ENCODE measurements around the gene CHRFAM7A. TPM values are rescaled to one million over a fixed set of nuclear protein-coding genes. Genes with fewer than 3 reads are reported as not detected.
"Not testable (repeated sequence)": the region's sequence is repeated elsewhere in the genome, so short reads cannot be mapped to it uniquely, and the experiment has no call there.

Gene CHRFAM7A
- 5.5 TPM for total RNA-seq (2013)
- polyA plus RNA-seq (1 to 10 TPM; 2.7 to 3.8 (median 2.9) TPM), polyA minus RNA-seq (3.4 and 3.9 TPM in 2 replicates), total RNA-seq (0.08 to 0.75 (median 0.30) reads per million in 11 experiments)

- H3K27me3 Mint-ChIP-seq (ENCODE audit: low read depth in 3 of 3); H3K4me3 ChIP-seq (replicated peaks in 1 of 3; ENCODE audit: low read depth in 2 of 3, low read length in 3 of 3); H3K9ac ChIP-seq (ENCODE audit: insufficient read depth, low read length, poor library complexity, severe bottlenecking); H2AFZ ChIP-seq (ENCODE audit: insufficient read depth, low read depth, low read length, poor library complexity, severe bottlenecking); H4K20me1 ChIP-seq (ENCODE audit: insufficient read depth, low read length); H3K4me1 Mint-ChIP-seq; H3K4me3 Mint-ChIP-seq; intact Hi-C loops (cut with micrococcal nuclease); H3K36me3 ChIP-seq (replicated peaks in 1 of 2; ENCODE audit: control insufficient read depth in 1 of 2, insufficient read depth in 2 of 2, low read length in 2 of 2); H3K4me1 ChIP-seq (ENCODE audit: control insufficient read depth in 1 of 2, insufficient read depth in 2 of 2, low read length in 2 of 2); H3K27me3 ChIP-seq (ENCODE audit: control insufficient read depth in 2 of 2, insufficient read depth in 2 of 2, low read length in 2 of 2); H3K4me2 ChIP-seq (replicated peaks; ENCODE audit: extremely low read depth, low read length, poor library complexity, severe bottlenecking); H3K27ac ChIP-seq (ENCODE audit: low read depth in 1 of 2, low read length in 2 of 2); H3K27ac Mint-ChIP-seq; H3K9me3 Mint-ChIP-seq; H3K9me3 ChIP-seq (replicated peaks in 1 of 2; ENCODE audit: control insufficient read depth in 1 of 2, insufficient read depth in 1 of 2, low read length in 2 of 2); H3K36me3 Mint-ChIP-seq; DNase-seq; H3K79me2 ChIP-seq (ENCODE audit: insufficient read depth, low read length): not testable (repeated sequence)
- no CpG with 5 or more reads among the region's 74 CpGs for WGBS (ENCODE audit: insufficient coverage)
These were observed at the start of gene CHRFAM7A for GRCh38 chr15:30392766-30393663. TSS of gene CHRFAM7A (minus strand) at chr15:30393540. CDS start at chr15:30383351, 10,189 bp downstream.

GRCh38 chr15:30438348-30438747, 45.0 kb upstream of the CHRFAM7A start:
- H3K79me2 ChIP-seq (ENCODE audit: insufficient read depth, low read length); H3K4me3 ChIP-seq (replicated peaks in 1 of 3; ENCODE audit: low read depth in 2 of 3, low read length in 3 of 3); H3K36me3 Mint-ChIP-seq; H3K36me3 ChIP-seq (replicated peaks in 1 of 2; ENCODE audit: control insufficient read depth in 1 of 2, insufficient read depth in 2 of 2, low read length in 2 of 2); H3K27ac ChIP-seq (ENCODE audit: low read depth in 1 of 2, low read length in 2 of 2); H2AFZ ChIP-seq (ENCODE audit: insufficient read depth, low read depth, low read length, poor library complexity, severe bottlenecking); H3K9me3 ChIP-seq (replicated peaks in 1 of 2; ENCODE audit: control insufficient read depth in 1 of 2, insufficient read depth in 1 of 2, low read length in 2 of 2); H3K27ac Mint-ChIP-seq; H3K27me3 ChIP-seq (ENCODE audit: control insufficient read depth in 2 of 2, insufficient read depth in 2 of 2, low read length in 2 of 2); H3K9ac ChIP-seq (ENCODE audit: insufficient read depth, low read length, poor library complexity, severe bottlenecking); H3K4me2 ChIP-seq (replicated peaks; ENCODE audit: extremely low read depth, low read length, poor library complexity, severe bottlenecking); H4K20me1 ChIP-seq (ENCODE audit: insufficient read depth, low read length); H3K27me3 Mint-ChIP-seq (ENCODE audit: low read depth in 3 of 3); DNase-seq; H3K4me1 ChIP-seq (ENCODE audit: control insufficient read depth in 1 of 2, insufficient read depth in 2 of 2, low read length in 2 of 2); intact Hi-C loops (cut with micrococcal nuclease); H3K4me3 Mint-ChIP-seq; H3K9me3 Mint-ChIP-seq; H3K4me1 Mint-ChIP-seq: not testable (repeated sequence)
- no CpG with 5 or more reads among the region's 3 CpGs for WGBS (ENCODE audit: insufficient coverage)

- intact Hi-C loops (cut with micrococcal nuclease); H3K9ac ChIP-seq (ENCODE audit: insufficient read depth, low read length, poor library complexity, severe bottlenecking); H3K79me2 ChIP-seq (ENCODE audit: insufficient read depth, low read length); H2AFZ ChIP-seq (ENCODE audit: insufficient read depth, low read depth, low read length, poor library complexity, severe bottlenecking); H3K36me3 Mint-ChIP-seq; H3K27ac ChIP-seq (ENCODE audit: low read depth in 1 of 2, low read length in 2 of 2); DNase-seq; H3K4me3 Mint-ChIP-seq; H3K4me1 ChIP-seq (ENCODE audit: control insufficient read depth in 1 of 2, insufficient read depth in 2 of 2, low read length in 2 of 2); H3K4me3 ChIP-seq (replicated peaks in 1 of 3; ENCODE audit: low read depth in 2 of 3, low read length in 3 of 3); H3K9me3 ChIP-seq (replicated peaks in 1 of 2; ENCODE audit: control insufficient read depth in 1 of 2, insufficient read depth in 1 of 2, low read length in 2 of 2); H3K27me3 ChIP-seq (ENCODE audit: control insufficient read depth in 2 of 2, insufficient read depth in 2 of 2, low read length in 2 of 2); H4K20me1 ChIP-seq (ENCODE audit: insufficient read depth, low read length); H3K9me3 Mint-ChIP-seq; H3K36me3 ChIP-seq (replicated peaks in 1 of 2; ENCODE audit: control insufficient read depth in 1 of 2, insufficient read depth in 2 of 2, low read length in 2 of 2); H3K27me3 Mint-ChIP-seq (ENCODE audit: low read depth in 3 of 3); H3K4me1 Mint-ChIP-seq; H3K27ac Mint-ChIP-seq; H3K4me2 ChIP-seq (replicated peaks; ENCODE audit: extremely low read depth, low read length, poor library complexity, severe bottlenecking): not testable (repeated sequence)
- WGBS (ENCODE audit: insufficient coverage): no CpG with 5 or more reads among the region's 5 CpGs
These were observed 42.5 kb upstream of the CHRFAM7A start for GRCh38 chr15:30435878-30436277.

- H3K4me1 ChIP-seq (ENCODE audit: control insufficient read depth in 1 of 2, insufficient read depth in 2 of 2, low read length in 2 of 2); H3K27me3 Mint-ChIP-seq (ENCODE audit: low read depth in 3 of 3); H3K4me3 ChIP-seq (replicated peaks in 1 of 3; ENCODE audit: low read depth in 2 of 3, low read length in 3 of 3); H3K36me3 Mint-ChIP-seq; H3K27me3 ChIP-seq (ENCODE audit: control insufficient read depth in 2 of 2, insufficient read depth in 2 of 2, low read length in 2 of 2); DNase-seq; H2AFZ ChIP-seq (ENCODE audit: insufficient read depth, low read depth, low read length, poor library complexity, severe bottlenecking); intact Hi-C loops (cut with micrococcal nuclease); H4K20me1 ChIP-seq (ENCODE audit: insufficient read depth, low read length); H3K36me3 ChIP-seq (replicated peaks in 1 of 2; ENCODE audit: control insufficient read depth in 1 of 2, insufficient read depth in 2 of 2, low read length in 2 of 2); H3K4me1 Mint-ChIP-seq; H3K27ac ChIP-seq (ENCODE audit: low read depth in 1 of 2, low read length in 2 of 2); H3K9me3 Mint-ChIP-seq; H3K9me3 ChIP-seq (replicated peaks in 1 of 2; ENCODE audit: control insufficient read depth in 1 of 2, insufficient read depth in 1 of 2, low read length in 2 of 2); H3K27ac Mint-ChIP-seq; H3K79me2 ChIP-seq (ENCODE audit: insufficient read depth, low read length); H3K9ac ChIP-seq (ENCODE audit: insufficient read depth, low read length, poor library complexity, severe bottlenecking); H3K4me2 ChIP-seq (replicated peaks; ENCODE audit: extremely low read depth, low read length, poor library complexity, severe bottlenecking): not testable (repeated sequence)
- 6% methylated on average over 3 of the region's 6 CpGs for WGBS (ENCODE audit: insufficient coverage)
- H3K4me3 Mint-ChIP-seq: peak overlapping the region in 1 of 2 donors; percentile 57
These were observed 27.4 kb upstream of the CHRFAM7A start for GRCh38 chr15:30420723-30421122.

All from CD14-positive monocyte (primary cell).